HepG2 (cell line): Measurements from ENCODE around the gene MTSS2. TPM values are rescaled to one million over a fixed set of nuclear protein-coding genes. Genes with fewer than 3 reads are reported as not detected.

Experiments used
- AGO2 ChIP-seq: fragments of 200-400 bp; formaldehyde crosslinking; optimal IDR thresholded peaks from 2 replicates; pipeline ENCODE3; 2017; ENCODE audit warnings: mild to moderate bottlenecking, low read depth, low read length, moderate library complexity
- CEBPB ChIP-seq: IDR thresholded peaks from 2 replicates; pipeline ENCODE4 v1.6.1; 2011; ENCODE audit warnings: low read depth, low read length, improper control_type of control experiment, borderline replicate concordance
- FOXP1 ChIP-seq, 2 experiments: fragments of 450-650 bp in 1 of 2; IDR thresholded peaks; 2 replicates each; pipeline ENCODE4 v1.6.1; 2017 to 2018; ENCODE audit warnings: antibody characterized with exemption in 1 of 2
- KAT2B ChIP-seq: fragments of 150-350 bp; IDR thresholded peaks from 2 replicates; pipeline ENCODE4 v1.6.1; 2014; ENCODE audit warnings: low read depth, low read length, borderline replicate concordance
- KLF9 ChIP-seq: IDR thresholded peaks from 2 replicates; pipeline ENCODE4 v1.6.1; 2016; ENCODE audit warnings: low read depth
- MEIS2 ChIP-seq: sonication (generic); formaldehyde crosslinking; IDR thresholded peaks from 2 replicates; pipeline ENCODE4 v1.9.0; 2021; ENCODE audit warnings: mild to moderate bottlenecking, missing genetic modification reagents
- PAWR ChIP-seq: sonication (generic); formaldehyde crosslinking; IDR thresholded peaks from 2 replicates; pipeline ENCODE4 v1.4.0; 2020; ENCODE audit warnings: missing genetic modification reagents, mild to moderate bottlenecking, borderline replicate concordance
- SAFB2 ChIP-seq: sonication (generic); formaldehyde crosslinking; IDR thresholded peaks from 2 replicates; pipeline ENCODE4 v1.5.1; 2020; ENCODE audit warnings: missing genetic modification reagents, low read depth, mild to moderate bottlenecking, borderline replicate concordance
- STAT6 ChIP-seq: sonication (generic); formaldehyde crosslinking; IDR thresholded peaks from 2 replicates; pipeline ENCODE4 v1.4.0; 2020; ENCODE audit warnings: missing genetic modification reagents, mild to moderate bottlenecking, borderline replicate concordance
- ZBED4 ChIP-seq: sonication (generic); formaldehyde crosslinking; IDR thresholded peaks from 2 replicates; pipeline ENCODE4 v1.4.0; 2020; ENCODE audit warnings: missing genetic modification reagents, borderline replicate concordance
- ZBTB34 ChIP-seq: sonication (generic); formaldehyde crosslinking; IDR thresholded peaks from 2 replicates; pipeline ENCODE4 v1.8.0; 2022; ENCODE audit warnings: mild to moderate bottlenecking, missing genetic modification reagents
- ZBTB38 ChIP-seq: sonication (generic); formaldehyde crosslinking; IDR thresholded peaks from 2 replicates; pipeline ENCODE4 v1.5.1; 2020; ENCODE audit warnings: mild to moderate bottlenecking, missing genetic modification reagents
- ZGPAT ChIP-seq: IDR thresholded peaks from 2 replicates; pipeline ENCODE4 v1.6.1; 2016; ENCODE audit warnings: mild to moderate bottlenecking
- ZNF629 ChIP-seq: sonication (generic); formaldehyde crosslinking; conservative IDR thresholded peaks from 2 replicates; pipeline ENCODE4 v1.5.0; 2020; ENCODE audit warnings: missing genetic modification reagents
- ZNF746 ChIP-seq: sonication (generic); formaldehyde crosslinking; IDR thresholded peaks from 2 replicates; pipeline ENCODE4 v1.8.0; 2022; ENCODE audit warnings: mild to moderate bottlenecking, missing genetic modification reagents
- ZSCAN20 ChIP-seq: sonication (generic); formaldehyde crosslinking; IDR thresholded peaks from 2 replicates; pipeline ENCODE4 v1.4.0; 2020; ENCODE audit warnings: missing genetic modification reagents, mild to moderate bottlenecking, borderline replicate concordance
- ZSCAN25 ChIP-seq: sonication (generic); formaldehyde crosslinking; IDR thresholded peaks from 2 replicates; pipeline ENCODE4 v1.8.0; 2022; ENCODE audit warnings: mild to moderate bottlenecking, missing genetic modification reagents
- polyA plus RNA-seq, 8 experiments: library from polyadenylated mRNA; depleted of rRNA in 3 of 8; stranded (reverse) in 7 of 8; unstranded in 1 of 8; fragments of >200 nt; fragmentation: Illumina TruSeq in 4 of 8; extraction: Trizol in 4 of 8; gene quantifications; 2 replicates each; pipeline versions ENCODE4 v1.2.1 to v1.2.3, GENCODE V29; 2011 to 2016; ENCODE audit warnings: low read depth in 4 of 8, missing spikeins in 1 of 8, mixed read lengths in 1 of 8; ENCODE audit not compliant: insufficient read depth in 1 of 8
- total RNA-seq, 5 experiments: library from RNA; depleted of rRNA; stranded (reverse); fragments of >200 nt; fragmentation: Illumina TruSeq; extraction: Trizol; gene quantifications; 2 replicates each; pipeline ENCODE4 v1.2.3, GENCODE V29; 2016; ENCODE audit warnings: low read depth in 1 of 5

Gene MTSS2
- total and polyA plus RNA-seq, 2 of the 13 experiments (the other 11 are each of a cell fraction or from before 2014, with no cell fraction given), result 132 to 242 TPM

- TF ChIP-seq MEIS2 (peak; percentile 88; the same call in 1 of the 2 replicates), KLF9 (CRISPR knock-in tag) (no peak; the same call in 1 of the 2 replicates), ZBTB34 (CRISPR knock-in tag) (peak; percentile 75; the same call in 1 of the 2 replicates), STAT6 (CRISPR knock-in tag) (peak; percentile 71; the same call in 1 of the 2 replicates), CEBPB (peak; percentile 83), ZBED4 (peak; percentile 20; the same call in 1 of the 2 replicates), ZGPAT (CRISPR knock-in tag) (peak; percentile 60), PAWR (no peak), ZSCAN25 (CRISPR knock-in tag) (peak; percentile 98), ZSCAN20 (CRISPR knock-in tag) (peak; percentile 69; the same call in 1 of the 2 replicates), AGO2 (peak; percentile 98), SAFB2 (CRISPR knock-in tag) (peak; percentile 76; the same call in 1 of the 2 replicates), ZBTB38 (CRISPR knock-in tag) (peak; percentile 76; the same call in 1 of the 2 replicates), ZNF629 (CRISPR knock-in tag) (peak; percentile 82), ZNF746 (CRISPR knock-in tag) (peak; percentile 98), KAT2B (no peak), FOXP1 (IDR thresholded peaks at IDR 0.05) (no peak), FOXP1 (CRISPR knock-in tag; IDR thresholded peaks at IDR 0.05) (no peak)
Measured at GRCh38 chr16:70681382-70682238, 4.2 kb downstream of the MTSS2 start (continued).
